Activated T-cell treated with anti-CD3 and anti-CD28 coated beads, Interleukin-2, amount 50 U/mL, for 48 hours (primary cell): ENCODE data around the gene RCSD1.
"Not testable (repeated sequence)": the region's sequence is repeated elsewhere in the genome, so short reads cannot be mapped to it uniquely, and the experiment has no call there.

Source experiments
- DNase-seq, 2 experiments: peaks; one replicate each; pipeline ENCODE4 v3.0.0-alpha.2; 2020

RCSD1 gene

GRCh38 chr1:167629681-167630567, at the start of gene RCSD1:
Gene RCSD1 (plus strand): TSS chr1:167630232. CDS start chr1:167630424, 192 bp downstream.
- peak; percentile 80 to 81 for DNase-seq

- DNase-seq: no peak
These were observed 48.0 kb upstream of the RCSD1 start for GRCh38 chr1:167582064-167582463.

DNA sequence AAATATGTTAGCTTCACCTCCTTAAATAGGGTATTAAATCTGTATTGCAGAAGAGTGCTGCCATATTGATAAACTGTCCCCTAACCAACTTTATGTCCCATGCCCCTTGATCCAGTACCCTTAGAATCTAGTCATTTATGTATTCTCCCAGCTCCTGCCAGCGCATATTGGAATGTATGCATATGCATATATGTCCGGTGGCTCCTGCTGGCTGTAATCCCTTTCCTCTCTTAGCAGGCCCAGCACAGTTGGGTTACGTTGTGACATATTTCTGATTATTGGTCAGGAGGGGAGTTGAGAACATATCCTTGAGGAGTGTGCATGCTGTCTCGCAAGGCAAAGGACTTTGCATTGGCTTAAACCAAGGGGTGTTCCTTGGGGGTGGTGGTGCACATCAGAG, 47.3 kb upstream of the RCSD1 start:
- DNase-seq: no peak

- no peak for DNase-seq
These were observed 45.5 kb upstream of the RCSD1 start for GRCh38 chr1:167584581-167584980.

DNA sequence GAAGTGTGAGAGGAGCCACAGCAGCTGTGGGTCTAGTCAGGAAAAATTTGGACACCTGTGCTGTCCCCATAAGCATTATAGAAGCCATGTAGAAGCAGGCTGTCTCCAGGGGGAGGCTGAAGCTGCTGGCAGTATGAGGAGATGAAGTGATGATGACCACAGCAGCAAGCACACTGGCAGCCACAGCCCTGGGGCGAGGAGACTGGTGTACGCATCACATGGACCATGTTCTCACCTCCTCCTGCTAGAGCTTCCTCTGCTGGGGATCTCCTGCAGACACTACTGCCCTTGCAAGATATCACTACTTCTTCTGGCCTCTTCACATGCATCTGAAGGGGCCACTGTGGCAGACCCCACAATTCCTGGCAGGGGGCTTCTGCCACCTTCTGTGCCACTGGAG, 42.7 kb upstream of the RCSD1 start:
- no peak for DNase-seq

GRCh38 chr1:167587872-167588271, 42.2 kb upstream of the RCSD1 start:
- DNase-seq: no peak

- no peak for DNase-seq
These were observed 41.7 kb upstream of the RCSD1 start for GRCh38 chr1:167588361-167588760.

DNA sequence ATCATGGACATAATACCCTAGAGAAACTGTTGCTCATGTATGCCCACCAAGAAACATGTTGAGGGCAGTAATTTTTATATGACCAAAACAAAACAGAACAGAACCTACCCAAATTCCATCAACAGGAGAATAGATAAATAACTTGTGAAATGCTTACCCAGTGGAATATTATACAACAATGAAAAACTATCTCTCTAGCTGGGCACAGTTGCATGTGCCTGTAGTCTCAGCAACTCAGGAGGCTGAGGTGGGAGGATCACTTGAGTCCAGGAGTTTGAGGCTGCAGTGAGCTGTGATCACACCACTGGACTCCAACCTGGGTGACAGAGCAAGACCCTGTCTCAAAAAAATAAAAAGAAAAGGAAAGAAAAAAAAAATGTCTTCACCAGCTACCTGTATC, 37.6 kb upstream of the RCSD1 start:
- no peak for DNase-seq

- no peak for DNase-seq
These were observed 36.2 kb upstream of the RCSD1 start for GRCh38 chr1:167593860-167594259.

GRCh38 chr1:167594822-167595221, 35.2 kb upstream of the RCSD1 start:
- DNase-seq: no peak

DNA sequence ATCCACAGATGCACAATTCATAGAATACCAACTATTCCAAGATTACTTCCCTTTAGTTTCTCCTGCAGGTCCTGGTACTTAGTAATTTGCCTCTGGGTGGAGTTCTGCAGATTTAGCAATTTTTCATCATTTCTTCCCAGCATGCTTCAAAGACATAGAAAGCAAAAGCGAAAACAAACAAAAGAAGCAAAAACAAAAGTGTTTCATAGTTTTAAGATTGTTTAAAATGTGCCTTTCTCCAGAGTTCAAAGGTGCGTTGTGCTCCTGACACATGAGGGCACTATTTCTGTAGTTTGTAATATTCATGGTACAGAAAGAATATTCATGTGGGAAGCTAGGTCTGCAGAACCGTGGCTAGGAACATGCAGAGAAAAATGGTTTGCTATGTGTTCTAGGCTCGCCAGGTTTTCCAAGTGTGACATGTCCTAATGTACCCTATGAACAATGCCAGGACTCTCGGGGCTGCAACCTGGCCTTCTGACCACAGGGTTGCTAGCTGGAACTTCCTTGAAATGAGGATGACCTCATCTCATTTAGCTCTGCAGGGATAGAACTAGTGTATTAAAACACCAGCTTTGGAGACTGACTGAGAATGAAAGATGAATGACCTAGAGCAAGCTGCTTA, 30.0 kb upstream of the RCSD1 start:
- peak; percentile 49 to 56 for DNase-seq

DNA sequence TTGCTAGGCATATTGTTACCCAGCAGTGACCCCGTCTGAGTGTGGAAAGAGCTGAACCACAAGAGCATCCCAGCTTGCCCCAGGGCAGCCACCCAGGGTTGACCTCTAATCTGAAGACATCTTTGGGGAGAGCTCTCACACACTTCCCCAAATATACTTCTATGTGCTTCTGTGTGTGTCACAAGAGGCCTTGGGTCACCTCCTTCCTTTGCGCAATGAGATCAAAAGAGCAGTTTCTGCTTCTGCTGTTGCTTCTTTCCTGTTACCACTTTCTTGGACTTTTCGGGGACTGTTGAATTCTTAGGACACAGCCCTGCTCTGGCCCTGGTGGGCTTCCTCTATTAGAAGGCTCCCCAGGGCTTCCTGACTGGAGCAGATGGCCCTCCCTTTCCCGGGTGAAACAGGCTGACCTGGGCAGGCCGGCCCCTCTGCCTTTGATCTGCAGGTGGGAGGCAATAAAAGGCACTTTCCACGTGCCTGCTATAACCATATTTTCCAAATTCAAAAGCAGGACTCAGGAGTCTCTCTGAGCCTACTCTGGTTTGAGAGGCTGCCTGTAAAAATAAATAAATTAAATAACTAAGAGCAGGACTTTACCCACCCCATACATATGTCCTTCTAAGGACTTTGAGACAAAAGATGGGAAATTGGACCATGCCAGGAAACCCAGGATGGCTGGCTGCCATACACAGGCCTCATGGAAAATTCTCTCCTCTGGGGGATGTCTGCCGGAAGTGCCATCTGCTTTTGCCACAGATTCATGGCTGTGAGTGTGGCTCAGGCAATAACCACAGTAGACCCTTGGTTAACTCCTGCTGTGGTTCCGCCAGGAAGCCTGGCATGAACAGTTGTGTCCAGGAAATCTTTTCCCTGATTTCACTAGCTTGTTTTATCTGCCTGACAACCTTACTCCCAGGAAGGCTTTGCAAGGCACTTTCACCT, 28.3 kb upstream of the RCSD1 start:
- DNase-seq: peak; percentile 50 to 52

- peak; percentile 26 to 28 for DNase-seq
These were observed 27.2 kb upstream of the RCSD1 start for GRCh38 chr1:167602840-167603239.

DNA sequence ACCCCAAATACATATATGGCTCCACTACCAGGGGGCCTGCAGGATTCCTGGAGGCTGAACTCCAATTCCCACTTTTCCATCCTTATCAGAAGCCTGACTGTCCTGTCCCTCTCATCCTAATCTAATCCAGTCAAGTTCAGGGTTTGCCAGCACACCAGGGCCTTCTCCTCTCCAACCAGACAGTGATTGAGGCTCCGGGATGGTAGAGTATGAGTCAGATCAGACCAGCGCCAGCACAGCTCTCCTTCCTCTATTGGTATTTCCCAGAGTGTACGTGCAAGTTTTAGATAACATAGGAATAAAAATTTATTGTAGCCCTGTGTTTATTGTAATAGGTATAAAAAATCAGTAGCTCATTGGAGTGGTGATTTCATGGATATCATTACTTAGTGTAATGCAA, 24.5 kb upstream of the RCSD1 start:
- DNase-seq: no peak

DNA sequence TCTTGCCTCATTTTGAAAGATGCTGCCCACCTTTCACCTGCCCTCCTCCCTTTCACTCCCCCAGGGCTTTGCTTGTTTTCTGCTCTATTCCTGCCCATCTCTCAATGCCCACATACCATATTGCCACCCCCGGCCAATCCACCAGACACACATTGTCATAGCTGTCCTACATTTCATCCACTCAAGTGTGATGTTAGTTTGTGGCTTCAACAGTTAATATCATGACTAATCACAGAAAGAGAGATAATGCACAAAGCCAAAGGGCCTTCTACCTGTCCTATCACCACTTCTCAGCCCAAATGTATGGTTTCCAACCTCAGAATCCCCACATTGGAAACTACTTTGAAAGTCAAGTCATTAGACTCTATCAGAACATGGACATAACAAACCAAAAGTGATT, 18.0 kb upstream of the RCSD1 start:
- DNase-seq: no peak

GRCh38 chr1:167612587-167613385, 17.2 kb upstream of the RCSD1 start:
- DNase-seq: no peak

- DNase-seq: not testable (repeated sequence)
These were observed 16.0 kb upstream of the RCSD1 start for GRCh38 chr1:167613984-167614383.

- DNase-seq: no peak
These were observed 15.2 kb upstream of the RCSD1 start for GRCh38 chr1:167614851-167615250.

GRCh38 chr1:167616521-167616920, 13.5 kb upstream of the RCSD1 start:
- DNase-seq: no peak

GRCh38 chr1:167617153-167618147, 12.6 kb upstream of the RCSD1 start:
- DNase-seq: peak; percentile 34 to 37

DNA sequence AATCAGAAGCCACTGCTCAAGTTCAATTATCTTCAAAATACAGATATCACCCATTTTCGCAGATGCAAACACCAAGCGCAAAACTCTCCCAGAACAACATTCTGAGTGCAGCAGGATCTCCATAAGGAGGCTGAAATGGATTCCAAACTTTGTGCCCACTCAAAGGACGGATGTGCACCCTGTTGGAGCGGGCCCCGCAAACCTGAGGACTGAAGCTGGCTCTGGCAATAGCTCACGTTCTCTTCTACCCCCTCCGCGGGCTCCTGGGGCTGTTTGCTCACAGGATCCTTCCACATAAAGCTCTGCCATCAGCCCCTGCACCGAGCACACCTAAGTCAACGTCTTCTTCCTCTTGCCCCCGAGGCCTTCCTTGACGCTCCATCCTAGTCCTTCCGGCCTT, 11.7 kb upstream of the RCSD1 start:
- no peak for DNase-seq
